T follicular helper cell (primary cell): ENCODE measurements around the gene ECT2.
"Not testable (repeated sequence)": the region's sequence is repeated elsewhere in the genome, so short reads cannot be mapped to it uniquely, and the experiment has no call there.

Experiments used
- DNase-seq: peaks from one replicate; pipeline ENCODE4 v3.0.0-alpha.2; 2020; ENCODE audit warnings: low read depth
- total RNA-seq, 2 experiments: gene quantifications; one replicate each; lab custom pipeline; 2026; lab: John Stamatoyannopoulos, UW

ECT2 gene, protein sequence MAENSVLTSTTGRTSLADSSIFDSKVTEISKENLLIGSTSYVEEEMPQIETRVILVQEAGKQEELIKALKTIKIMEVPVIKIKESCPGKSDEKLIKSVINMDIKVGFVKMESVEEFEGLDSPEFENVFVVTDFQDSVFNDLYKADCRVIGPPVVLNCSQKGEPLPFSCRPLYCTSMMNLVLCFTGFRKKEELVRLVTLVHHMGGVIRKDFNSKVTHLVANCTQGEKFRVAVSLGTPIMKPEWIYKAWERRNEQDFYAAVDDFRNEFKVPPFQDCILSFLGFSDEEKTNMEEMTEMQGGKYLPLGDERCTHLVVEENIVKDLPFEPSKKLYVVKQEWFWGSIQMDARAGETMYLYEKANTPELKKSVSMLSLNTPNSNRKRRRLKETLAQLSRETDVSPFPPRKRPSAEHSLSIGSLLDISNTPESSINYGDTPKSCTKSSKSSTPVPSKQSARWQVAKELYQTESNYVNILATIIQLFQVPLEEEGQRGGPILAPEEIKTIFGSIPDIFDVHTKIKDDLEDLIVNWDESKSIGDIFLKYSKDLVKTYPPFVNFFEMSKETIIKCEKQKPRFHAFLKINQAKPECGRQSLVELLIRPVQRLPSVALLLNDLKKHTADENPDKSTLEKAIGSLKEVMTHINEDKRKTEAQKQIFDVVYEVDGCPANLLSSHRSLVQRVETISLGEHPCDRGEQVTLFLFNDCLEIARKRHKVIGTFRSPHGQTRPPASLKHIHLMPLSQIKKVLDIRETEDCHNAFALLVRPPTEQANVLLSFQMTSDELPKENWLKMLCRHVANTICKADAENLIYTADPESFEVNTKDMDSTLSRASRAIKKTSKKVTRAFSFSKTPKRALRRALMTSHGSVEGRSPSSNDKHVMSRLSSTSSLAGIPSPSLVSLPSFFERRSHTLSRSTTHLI
- 5.2 to 9.3 reads per million in 2 experiments for total RNA-seq

- peak; percentile 97 for DNase-seq
These were observed at the start of gene ECT2 for GRCh38 chr3:172750368-172751174. TSS of gene ECT2 (plus strand) at chr3:172750726. CDS start at chr3:172754531, 3,805 bp downstream.

GRCh38 chr3:172700936-172701455 lies 49.5 kb upstream of the ECT2 start:
- DNase-seq: no peak

DNA sequence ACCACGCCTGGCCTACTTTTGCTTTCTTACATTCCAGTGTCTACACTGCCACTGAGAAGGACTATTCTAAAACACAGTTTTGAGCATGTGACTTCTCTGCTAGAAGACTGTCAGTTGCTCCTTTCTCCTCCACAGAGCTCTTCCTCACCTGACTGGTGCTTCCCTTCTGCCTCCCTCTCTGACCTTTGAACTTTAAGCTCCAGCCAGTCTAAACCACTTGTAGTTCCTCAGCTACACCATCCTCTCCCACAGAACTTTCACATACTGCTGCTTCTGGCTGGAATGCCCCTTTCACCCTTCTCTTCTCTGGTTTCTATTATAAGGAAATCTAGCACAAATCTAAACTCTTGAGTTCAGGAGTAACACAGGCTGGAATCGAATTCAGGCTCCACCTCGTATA lies 48.8 kb upstream of the ECT2 start:
- no peak for DNase-seq

GRCh38 chr3:172702256-172702655 lies 48.3 kb upstream of the ECT2 start:
- no peak for DNase-seq

DNA sequence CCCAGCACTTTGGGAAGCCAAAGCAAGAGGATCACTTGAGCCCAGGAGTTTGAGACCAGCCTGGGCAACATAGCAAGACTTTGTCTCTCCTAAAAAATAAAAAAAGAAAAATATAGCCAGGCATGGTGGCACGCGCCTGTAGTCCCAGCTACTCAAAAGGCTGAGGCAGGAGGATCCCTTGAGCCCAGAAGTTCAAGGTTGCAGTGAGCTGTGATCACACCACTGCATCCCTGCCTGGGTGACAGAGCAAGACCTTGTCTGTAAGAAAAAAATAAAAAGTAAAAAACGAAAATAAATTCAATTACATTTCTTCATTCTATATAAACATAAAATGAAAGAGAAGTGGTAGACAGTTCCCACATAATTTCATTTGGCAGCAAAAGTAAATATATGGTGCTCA lies 47.8 kb upstream of the ECT2 start:
- DNase-seq: not testable (repeated sequence)

- no peak for DNase-seq
These were observed 46.5 kb upstream of the ECT2 start for GRCh38 chr3:172704001-172704400.

- DNase-seq: no peak
These were observed 45.4 kb upstream of the ECT2 start for GRCh38 chr3:172705170-172705569.

- no peak for DNase-seq
These were observed 43.5 kb upstream of the ECT2 start for GRCh38 chr3:172707030-172707429.

- DNase-seq: no peak
These were observed 42.6 kb upstream of the ECT2 start for GRCh38 chr3:172707967-172708366.

GRCh38 chr3:172708921-172709773 lies 41.4 kb upstream of the ECT2 start:
- DNase-seq: no peak

GRCh38 chr3:172709774-172710663 lies 40.5 kb upstream of the ECT2 start:
- no peak for DNase-seq

- DNase-seq: peak; percentile 31
These were observed 39.7 kb upstream of the ECT2 start, which contains the start of gene NCEH1 for GRCh38 chr3:172710664-172711453. TSS of gene NCEH1 (minus strand) at chr3:172711067. CDS start at chr3:172710984, 83 bp downstream.

GRCh38 chr3:172711454-172711795 lies 39.1 kb upstream of the ECT2 start:
- DNase-seq: no peak

- DNase-seq: no peak
These were observed 37.2 kb upstream of the ECT2 start for GRCh38 chr3:172713316-172713715.

- DNase-seq: no peak
These were observed 34.0 kb upstream of the ECT2 start for GRCh38 chr3:172716476-172716875.

GRCh38 chr3:172717493-172718088 lies 32.9 kb upstream of the ECT2 start:
- DNase-seq: no peak

DNA sequence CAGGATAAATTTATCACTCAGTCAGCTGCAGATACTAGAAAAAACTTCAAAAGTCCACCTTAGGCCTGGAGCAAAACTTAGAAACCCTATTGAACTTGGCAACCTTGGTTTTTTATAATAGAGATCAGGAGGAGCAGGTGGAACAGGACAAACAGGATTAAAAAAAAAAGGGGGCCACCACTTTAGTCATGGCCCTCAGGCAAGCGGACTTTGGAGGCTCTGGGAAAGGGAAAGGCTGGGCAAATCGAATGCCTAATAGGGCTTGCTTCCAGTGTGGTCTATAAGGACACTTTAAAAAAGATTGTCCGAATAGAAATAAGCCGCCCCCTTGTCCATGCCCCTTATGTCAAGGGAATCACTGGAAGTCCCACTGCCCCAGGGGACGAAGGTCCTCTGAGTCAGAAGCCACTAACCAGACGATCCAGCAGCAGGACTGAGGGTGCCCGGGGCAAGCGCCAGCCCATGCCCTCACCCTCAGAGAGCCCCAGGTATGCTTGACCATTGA lies 27.9 kb upstream of the ECT2 start:
- DNase-seq: not testable (repeated sequence)

DNA sequence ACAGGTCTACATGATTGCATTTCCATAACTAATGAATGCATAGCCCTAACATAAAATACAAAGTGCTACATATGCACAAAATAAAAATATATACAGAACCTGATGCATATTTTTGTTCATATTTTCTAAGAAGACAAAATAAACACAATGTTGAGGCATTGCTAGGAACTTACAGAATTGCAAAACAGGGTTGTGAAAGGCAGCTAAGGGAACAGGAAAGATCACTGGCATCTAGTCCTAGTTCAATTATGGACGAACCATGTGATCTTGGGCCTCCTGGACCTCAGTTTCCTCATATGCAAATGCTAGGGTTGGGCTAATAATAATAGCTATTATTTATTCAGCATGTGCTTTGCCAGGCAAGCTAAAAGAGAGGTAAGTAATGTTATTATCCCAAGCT lies 24.1 kb upstream of the ECT2 start:
- no peak for DNase-seq
